Smooth muscle cell (in vitro differentiated cells): ENCODE measurements around the gene XXYLT1. TPM values are rescaled to one million over a fixed set of nuclear protein-coding genes. Genes with fewer than 3 reads are reported as not detected.

Experiments used
- DNase-seq: peaks from one replicate; lab custom pipeline; 2025; ENCODE audit not compliant: unreplicated experiment; lab: John Stamatoyannopoulos, UW
- H2AFZ ChIP-seq: fragments of 200-600 bp; sonication (generic); 2 replicates; pipeline ENCODE4 v1.6.0; 2016; ENCODE audit warnings: antibody characterized with exemption, low read depth, mild to moderate bottlenecking
- H3F3A ChIP-seq: fragments of 200-600 bp; sonication (generic); 2 replicates; pipeline ENCODE4 v1.6.0; 2017; ENCODE audit warnings: antibody characterized with exemption, low read depth
- H3K27ac ChIP-seq: fragments of 200-600 bp; sonication (generic); 2 replicates; pipeline ENCODE4 v1.5.1; 2016; ENCODE audit warnings: low read depth, mild to moderate bottlenecking
- H3K27me3 ChIP-seq: fragments of 200-600 bp; sonication (generic); 2 replicates; pipeline ENCODE4 v1.6.1; 2016; ENCODE audit warnings: low read depth, mild to moderate bottlenecking
- H3K36me3 ChIP-seq: fragments of 200-600 bp; sonication (generic); 2 replicates; pipeline ENCODE4 v1.5.1; 2016; ENCODE audit warnings: low read depth
- H3K4me1 ChIP-seq: fragments of 200-600 bp; sonication (generic); 2 replicates; pipeline ENCODE4 v1.5.1; 2016; ENCODE audit warnings: low read depth
- H3K4me2 ChIP-seq: fragments of 200-600 bp; sonication (generic); 2 replicates; pipeline ENCODE4 v1.6.0; 2016; ENCODE audit warnings: mild to moderate bottlenecking
- H3K4me3 ChIP-seq: fragments of 200-600 bp; sonication (generic); 2 replicates; pipeline ENCODE4 v1.5.1; 2016; ENCODE audit warnings: mild to moderate bottlenecking
- H3K79me2 ChIP-seq: fragments of 200-600 bp; sonication (generic); 2 replicates; pipeline ENCODE4 v1.6.0; 2016; ENCODE audit warnings: low read depth, mild to moderate bottlenecking
- H3K9ac ChIP-seq: fragments of 200-600 bp; sonication (generic); 2 replicates; pipeline ENCODE4 v1.6.0; 2016; ENCODE audit warnings: low read depth
- H3K9me3 ChIP-seq: fragments of 200-600 bp; sonication (generic); replicated peaks from 2 replicates; pipeline ENCODE4 v1.5.1; 2016; ENCODE audit warnings: low read depth
- H4K20me1 ChIP-seq: fragments of 200-600 bp; sonication (generic); 2 replicates; pipeline ENCODE4 v1.6.0; 2016; ENCODE audit warnings: low read depth
- CTCF ChIP-seq: fragments of 200-600 bp; sonication (generic); IDR thresholded peaks from 2 replicates; pipeline ENCODE4 v1.5.1; 2017; ENCODE audit warnings: borderline replicate concordance, mild to moderate bottlenecking, antibody characterized with exemption; ENCODE audit not compliant: insufficient read depth, poor library complexity, severe bottlenecking
- WGBS: methylation state at CpG from one replicate; pipeline ENCODE4 v1.1.7; 2016; ENCODE audit warnings: low lambda C conversion rate; 5-methylcytosine and 5-hydroxymethylcytosine counted together
- polyA plus RNA-seq: library from polyadenylated mRNA; unstranded; fragments of >200 nt; fragmentation: Nextera tagmentation; extraction: Ambion mirVana; gene quantifications from 2 replicates; pipeline ENCODE4 v1.2.1, GENCODE V29; 2016
- total RNA-seq: library from RNA; depleted of rRNA; stranded (reverse); fragments of >200 nt; gene quantifications from 2 replicates; pipeline ENCODE4 v1.2.3, GENCODE V29; 2014

The XXYLT1 gene
- total and polyA plus RNA-seq, 2 experiments from 2014 or later: 22.2 to 35.4 TPM

GRCh38 chr3:195060531-195061291 is 210.2 kb downstream of the XXYLT1 start:
- H3K27me3 ChIP-seq: no peaks in the 10 kb centered on the region

GRCh38 chr3:195060217-195060481 is 210.8 kb downstream of the XXYLT1 start:
- Histone ChIP-seq H3K9ac (no peak overlapping the region), H3K4me2 (no peak overlapping the region), H3K27ac (no peak overlapping the region), H3K27me3 (no peaks in the 10 kb centered on the region), H3F3A (no peaks in the 10 kb centered on the region), H3K36me3 (no peaks in the 10 kb centered on the region), H3K9me3 (no peaks in the 10 kb centered on the region), H3K4me3 (no peak overlapping the region), H2AFZ (no peak overlapping the region), H3K4me1 (peaks cover 5% of the 10 kb centered on the region), H4K20me1 (no peaks in the 10 kb centered on the region), H3K79me2 (no peaks in the 10 kb centered on the region)
- DNase-seq: no peak
- no peak for TF ChIP-seq CTCF
- 97% methylated on average over 3 of the region's 3 CpGs for WGBS

More at GRCh38 chr3:195060531-195061291, 210.2 kb downstream of the XXYLT1 start:
- Histone ChIP-seq H3K79me2 (no peaks in the 10 kb centered on the region), H3K4me3 (no peak overlapping the region), H3K27ac (no peak overlapping the region), H3K4me1 (peaks cover 5% of the 10 kb centered on the region), H3K9ac (no peak overlapping the region), H3K36me3 (no peaks in the 10 kb centered on the region), H3K9me3 (no peaks in the 10 kb centered on the region), H2AFZ (no peak overlapping the region), H4K20me1 (no peaks in the 10 kb centered on the region), H3F3A (no peaks in the 10 kb centered on the region), H3K4me2 (no peak overlapping the region)
- no peak for DNase-seq
- no peak for TF ChIP-seq CTCF
- WGBS: 95% methylated on average over 18 of the region's 18 CpGs

GRCh38 chr3:195059471-195060216 is 211.3 kb downstream of the XXYLT1 start:
- H3K4me3 ChIP-seq: no peak overlapping the region
- no peaks in the 10 kb centered on the region for H3K36me3 ChIP-seq
- H4K20me1 ChIP-seq: no peaks in the 10 kb centered on the region
- H3K4me2 ChIP-seq: no peak overlapping the region
- H2AFZ ChIP-seq: no peak overlapping the region
- H3K9me3 ChIP-seq: no peaks in the 10 kb centered on the region
- H3F3A ChIP-seq: no peaks in the 10 kb centered on the region
- no peak overlapping the region for H3K27ac ChIP-seq
- 94% methylated on average over 22 of the region's 22 CpGs for WGBS
- DNase-seq: no peak
- peaks cover 5% of the 10 kb centered on the region for H3K4me1 ChIP-seq
- H3K9ac ChIP-seq: no peak overlapping the region
- no peak for TF ChIP-seq CTCF
- no peaks in the 10 kb centered on the region for H3K79me2 ChIP-seq
- no peaks in the 10 kb centered on the region for H3K27me3 ChIP-seq

GRCh38 chr3:195059006-195059350 is 212.0 kb downstream of the XXYLT1 start:
- TF ChIP-seq CTCF: no peak
- H3K36me3 ChIP-seq: no peaks in the 10 kb centered on the region
- 92% methylated on average over 13 of the region's 13 CpGs for WGBS
- H3K27ac ChIP-seq: no peak overlapping the region
- H3K9ac ChIP-seq: no peak overlapping the region
- no peak overlapping the region for H2AFZ ChIP-seq
- H3F3A ChIP-seq: no peaks in the 10 kb centered on the region
- H3K4me1 ChIP-seq: peaks cover 5% of the 10 kb centered on the region
- H4K20me1 ChIP-seq: no peaks in the 10 kb centered on the region
- H3K79me2 ChIP-seq: no peaks in the 10 kb centered on the region
- no peak overlapping the region for H3K4me2 ChIP-seq
- no peak overlapping the region for H3K4me3 ChIP-seq
- H3K27me3 ChIP-seq: no peaks in the 10 kb centered on the region
- H3K9me3 ChIP-seq: no peaks in the 10 kb centered on the region
- no peak for DNase-seq
